GM19467 (cell line): Measurements from ENCODE around the gene LUZP2.

Experiments
- ATAC-seq: cut with Tn5 transposase; IDR thresholded peaks from one replicate; pipeline ENCODE4 v1.9.1; 2021; ENCODE audit warnings: mild to moderate bottlenecking, moderate library complexity; ENCODE audit not compliant: unreplicated experiment

LUZP2 gene

DNA sequence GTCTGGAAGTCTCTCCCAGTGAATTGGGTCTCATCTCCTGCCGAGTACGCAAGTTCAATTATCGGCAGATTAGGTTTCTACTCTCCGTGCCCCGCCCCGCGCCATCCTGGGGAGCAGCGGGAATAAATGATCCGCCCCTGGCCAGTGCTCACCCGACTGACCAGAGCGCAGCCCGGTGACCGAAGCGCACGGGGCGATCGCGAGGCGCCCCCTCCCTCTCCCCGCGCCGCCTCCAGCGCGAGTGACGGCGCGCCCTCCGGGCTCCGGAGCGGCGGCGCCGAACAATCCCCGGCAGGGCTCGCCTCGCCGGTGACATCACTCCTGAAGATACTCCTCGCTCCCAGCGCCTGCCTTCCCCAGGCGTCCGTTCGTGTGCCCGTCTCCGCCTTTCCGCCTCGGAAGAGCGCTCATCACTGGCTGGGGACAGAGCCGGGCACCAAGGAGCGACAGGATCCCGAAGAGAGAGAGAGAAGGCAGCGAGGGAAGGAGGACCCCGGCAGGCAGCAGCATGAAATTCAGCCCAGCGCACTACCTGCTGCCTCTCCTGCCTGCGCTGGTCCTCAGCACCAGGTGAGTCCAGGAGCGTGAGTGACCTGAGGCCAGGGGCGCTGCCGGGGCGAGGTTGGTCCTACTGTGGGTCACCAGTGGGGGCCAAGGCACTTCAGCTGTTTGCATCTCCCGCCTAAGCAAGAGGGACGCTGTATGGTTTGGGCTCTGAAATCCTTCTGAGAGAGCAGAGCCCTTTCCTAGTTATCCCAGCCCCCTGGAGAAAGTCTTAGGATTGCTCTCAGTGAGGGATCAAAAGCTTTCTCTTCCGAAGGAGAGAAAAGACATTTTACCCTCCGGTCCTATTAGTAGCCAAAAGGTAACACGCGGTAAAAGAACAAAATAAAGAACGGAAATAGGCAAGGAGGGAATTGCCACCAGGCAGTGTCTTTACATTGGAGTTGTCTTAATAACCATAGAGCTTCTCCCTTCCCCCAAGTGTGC lies at the start of gene LUZP2:
LUZP2 (plus strand) TSS at position 318 of the 990 bp plus-strand sequence.
- ATAC-seq = no peak

GRCh38 chr11:24453129-24453718 lies 43.6 kb upstream of the LUZP2 start:
- ATAC-seq = no peak

DNA sequence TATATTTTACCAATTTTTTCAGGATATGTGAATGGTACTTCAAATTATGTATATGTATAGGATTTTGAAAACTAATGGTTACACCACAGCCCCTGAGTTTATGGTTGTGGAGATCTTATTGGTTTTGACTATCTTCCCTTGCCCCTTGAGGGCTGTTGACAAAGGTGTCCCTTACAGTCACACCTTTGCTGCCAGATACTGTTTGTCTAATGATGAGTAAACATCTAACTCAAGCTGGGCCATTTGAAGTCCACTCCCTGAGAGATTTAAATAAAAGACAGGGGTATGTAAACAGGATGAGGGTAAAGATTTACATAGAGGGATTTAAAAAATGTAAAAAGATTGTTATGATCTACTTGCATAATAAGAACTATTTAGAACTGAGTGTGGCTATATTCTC lies 38.9 kb upstream of the LUZP2 start:
- no peak for ATAC-seq

DNA sequence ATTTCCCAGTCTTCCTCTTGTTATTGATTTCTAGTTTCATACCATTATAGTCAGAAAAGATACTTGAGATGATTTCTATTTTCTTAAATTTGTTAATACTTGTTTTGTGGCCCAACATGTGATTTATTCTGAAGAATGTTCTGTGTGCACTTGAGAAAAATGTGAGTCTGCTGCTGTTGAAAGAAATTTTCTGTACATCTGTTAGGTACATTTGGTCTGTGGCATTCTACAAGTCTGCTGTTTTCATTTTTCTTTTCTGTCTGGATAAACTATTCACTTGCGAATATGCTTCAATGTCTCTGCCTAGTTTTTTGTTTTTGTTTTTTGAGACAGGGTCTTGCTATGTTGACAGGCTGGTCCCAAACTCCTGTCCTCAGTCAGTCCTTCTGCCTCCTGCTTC lies 26.4 kb upstream of the LUZP2 start:
- ATAC-seq = no peak

GRCh38 chr11:24471084-24471483 lies 25.8 kb upstream of the LUZP2 start:
- ATAC-seq = no peak

GRCh38 chr11:24478718-24479117 lies 18.1 kb upstream of the LUZP2 start:
- no peak for ATAC-seq

- ATAC-seq = no peak
Measured at GRCh38 chr11:24489477-24489876, 7.4 kb upstream of the LUZP2 start.

GRCh38 chr11:24496386-24496735 lies 492 bp upstream of the LUZP2 start:
- no peak for ATAC-seq

DNA sequence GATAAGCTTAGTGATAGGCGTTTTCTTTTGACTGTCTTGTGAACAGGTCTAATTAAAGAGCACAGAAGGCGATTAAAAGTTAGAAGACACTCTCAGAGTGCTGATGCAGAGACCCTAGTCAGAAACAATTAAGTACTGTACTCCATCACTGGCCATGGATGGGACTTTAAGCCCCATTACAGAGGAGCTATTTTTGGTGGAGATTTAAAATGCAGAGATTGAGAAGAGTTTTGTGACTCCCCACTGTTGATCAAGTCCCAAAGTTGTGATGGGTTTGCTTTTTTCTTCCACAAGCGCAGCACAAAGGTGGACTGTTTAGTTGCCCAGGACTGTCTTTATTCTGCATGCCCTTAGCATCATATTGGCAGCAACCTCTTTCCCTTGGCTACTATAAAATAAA lies 978 bp downstream of the LUZP2 start:
- no peak for ATAC-seq

DNA sequence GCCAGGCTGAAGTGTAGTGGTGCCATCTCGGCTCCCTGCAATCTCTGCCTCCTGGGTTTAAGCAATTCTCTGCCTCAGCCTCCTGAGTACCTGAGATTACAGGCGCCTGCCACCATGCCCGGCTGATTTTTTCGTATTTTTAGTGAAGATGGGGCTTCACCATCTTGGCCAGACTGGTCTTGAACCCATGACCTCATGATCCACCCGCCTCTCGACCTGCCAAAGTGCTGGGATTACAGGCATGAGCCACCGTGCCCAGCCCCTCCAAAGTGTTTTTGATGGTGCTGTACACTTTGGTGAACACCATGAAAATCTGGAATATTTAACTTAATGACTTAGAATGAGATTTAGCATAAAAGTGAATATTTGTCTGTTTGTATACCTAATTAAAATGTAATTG lies 5.6 kb downstream of the LUZP2 start:
- ATAC-seq = no peak

GRCh38 chr11:24509114-24509513 lies 12.3 kb downstream of the LUZP2 start:
- ATAC-seq = peak; percentile 70

DNA sequence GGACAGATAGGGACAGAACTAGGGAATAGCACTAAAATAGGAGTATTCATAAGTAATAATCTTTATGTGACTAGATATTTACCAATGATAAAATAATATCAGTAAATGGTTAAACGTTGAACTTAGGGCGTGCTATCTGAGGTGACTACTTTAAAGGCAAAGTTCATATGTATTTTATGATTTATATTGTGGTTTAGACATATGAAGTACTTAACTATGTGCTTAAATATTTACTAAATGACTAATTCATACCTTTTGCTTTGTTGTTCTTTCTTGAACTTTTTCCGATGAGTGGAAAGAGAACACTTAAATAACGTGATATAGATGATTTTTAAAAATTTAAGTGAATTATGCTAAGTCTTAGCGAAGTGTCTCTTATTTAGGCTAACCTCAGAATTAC lies 14.7 kb downstream of the LUZP2 start:
- ATAC-seq = no peak

- no peak for ATAC-seq
Measured at GRCh38 chr11:24513479-24514218, 16.8 kb downstream of the LUZP2 start.

- no peak for ATAC-seq
Measured at GRCh38 chr11:24514219-24514594, 17.4 kb downstream of the LUZP2 start.

- ATAC-seq = no peak
Measured at GRCh38 chr11:24515632-24516031, 18.8 kb downstream of the LUZP2 start.

- ATAC-seq = no peak
Measured at GRCh38 chr11:24516638-24517037, 19.8 kb downstream of the LUZP2 start.

GRCh38 chr11:24521601-24522000 lies 24.7 kb downstream of the LUZP2 start:
- no peak for ATAC-seq

- no peak for ATAC-seq
Measured at GRCh38 chr11:24524156-24524555, 27.3 kb downstream of the LUZP2 start.

DNA sequence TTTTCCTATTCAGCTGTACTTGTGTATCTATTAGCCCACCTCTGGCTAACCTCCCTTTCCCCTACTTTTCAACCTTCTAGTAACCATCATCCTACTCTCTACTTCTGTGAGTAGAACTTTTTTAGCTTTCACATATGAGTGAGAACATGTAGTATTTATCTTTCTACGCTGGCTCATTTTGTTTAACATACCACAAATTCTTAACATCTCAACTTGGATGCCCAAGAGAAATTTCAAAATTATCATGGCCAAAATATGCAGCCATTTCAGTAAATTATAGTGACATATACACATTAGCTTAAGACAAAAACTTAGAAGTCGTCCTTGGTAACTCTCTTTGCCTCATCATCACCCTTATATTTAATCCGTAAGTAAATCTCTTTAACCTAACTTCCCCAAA lies 34.7 kb downstream of the LUZP2 start:
- no peak for ATAC-seq

- ATAC-seq = no peak
Measured at GRCh38 chr11:24543771-24544170, 46.9 kb downstream of the LUZP2 start.

DNA sequence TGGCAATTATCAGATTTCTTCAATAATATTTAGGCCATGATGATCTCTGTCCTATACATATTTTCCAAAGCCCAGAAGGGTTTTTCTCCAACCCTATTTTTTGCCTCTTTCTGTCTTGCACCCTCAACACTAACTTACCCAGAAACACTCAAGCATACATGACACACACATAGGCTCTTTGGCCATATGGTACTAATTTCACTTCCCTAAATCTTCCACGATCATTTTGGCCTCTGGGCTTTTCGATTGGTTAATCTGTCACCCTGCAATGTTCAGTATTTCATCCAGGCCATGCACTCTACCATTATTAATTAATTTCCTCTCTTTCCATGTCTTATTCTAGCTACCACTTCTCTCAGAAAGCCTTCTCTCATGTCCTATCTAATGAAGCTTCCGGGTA lies 59.8 kb downstream of the LUZP2 start:
- ATAC-seq = peak; percentile 79

GRCh38 chr11:24559315-24559714 lies 62.5 kb downstream of the LUZP2 start:
- ATAC-seq = no peak
